Breast epithelium (tissue), 4 donors: ENCODE data around the gene SERPINA7. TPM values are rescaled to one million over a fixed set of nuclear protein-coding genes. Genes with fewer than 3 reads are reported as not detected.

ENCODE experiments used
- DNase-seq, 2 donors: peaks; one replicate each; pipeline ENCODE4 v3.0.0-alpha.2; 2019; ENCODE audit warnings: low spot score in 2 of 2
- H3K27ac ChIP-seq, 2 donors: fragments of 200-600 bp; sonication (generic) in 1 of 2; one replicate each; pipeline ENCODE4 v1.5.1; 2016 to 2019; ENCODE audit warnings: mild to moderate bottlenecking in 1 of 2
- H3K27me3 ChIP-seq, 2 donors: fragments of 200-600 bp; sonication (generic) in 1 of 2; one replicate each; pipeline versions ENCODE4 v1.5.1 to v1.6.0; 2017 to 2019; ENCODE audit warnings: control low read depth in 1 of 2, mild to moderate bottlenecking in 1 of 2
- H3K36me3 ChIP-seq: fragments of 200-600 bp; one replicate; pipeline ENCODE4 v1.5.1; 2019
- H3K4me1 ChIP-seq, 2 donors: fragments of 200-600 bp; sonication (generic); one replicate each; pipeline ENCODE4 v1.5.1; 2016 to 2019; ENCODE audit warnings: control low read depth in 1 of 2
- H3K4me3 ChIP-seq, 3 donors: fragments of 200-600 bp; sonication (generic); 1 replicate in 2 of 3; 2 replicates in 1 of 3; pipeline ENCODE4 v1.5.1; 2016 to 2019; ENCODE audit warnings: mild to moderate bottlenecking in 3 of 3, moderate library complexity in 2 of 3
- H3K9me3 ChIP-seq, 2 donors: fragments of 200-600 bp; sonication (generic) in 1 of 2; one replicate each; pipeline ENCODE4 v1.5.1; 2016 to 2019; ENCODE audit warnings: control low read depth in 1 of 2
- CTCF ChIP-seq, 3 donors: fragments of 450-650 bp; IDR thresholded peaks; one replicate each; pipeline ENCODE4 v1.5.1; 2016 to 2017; ENCODE audit warnings: antibody characterized with exemption in 3 of 3, mild to moderate bottlenecking in 3 of 3, moderate library complexity in 3 of 3
- POLR2A ChIP-seq: fragments of 450-650 bp; IDR thresholded peaks from one replicate; pipeline ENCODE4 v1.6.1; 2016; ENCODE audit warnings: antibody characterized with exemption, mild to moderate bottlenecking, moderate library complexity
- POLR2AphosphoS5 ChIP-seq, 3 donors: sonication (generic); formaldehyde crosslinking; IDR thresholded peaks; one replicate each; pipeline ENCODE4 v1.6.1; 2017; ENCODE audit warnings: antibody characterized with exemption in 3 of 3
- intact Hi-C: fragments of 100-400 bp; cut with DNase I; formaldehyde crosslinking; loops from one replicate; pipeline ENCODE4 v1.15.1; 2023; ENCODE audit warnings: low total_unique reads
- total RNA-seq, 3 donors: library from RNA; depleted of rRNA; stranded (reverse); fragments of >200 nt; gene quantifications; one replicate each; pipeline ENCODE4 v1.1.0, GENCODE V29; 2016

SERPINA7 gene
- total RNA-seq, 3 donors from 2014 or later, result not detected

GRCh38 chrX:106039920-106040319 lies 1.4 kb upstream of the SERPINA7 start:
- no peak for DNase-seq
- Histone ChIP-seq H3K27ac (no peak overlapping the region), H3K4me1 (no peaks in the 10 kb centered on the region), H3K4me3 (no peak overlapping the region), H3K36me3 (no peaks in the 10 kb centered on the region), H3K9me3 (no peaks in the 10 kb centered on the region), H3K27me3 (peaks cover 0 to 87% of the 10 kb centered on the region in 2 donors)
- intact Hi-C loops, result no loop called here
- TF ChIP-seq CTCF (IDR thresholded peaks at IDR 0.05), result peak in 1 of 3 donors; percentile 17
- TF ChIP-seq POLR2AphosphoS5 (IDR thresholded peaks at IDR 0.05), result no peak

GRCh38 chrX:106037835-106038473 lies 573 bp downstream of the SERPINA7 start:
- DNase-seq, result no peak
- intact Hi-C loops, result no loop called here
- Histone ChIP-seq H3K27me3 (peaks cover 0 to 86% of the 10 kb centered on the region in 2 donors), H3K9me3 (no peaks in the 10 kb centered on the region), H3K27ac (no peak overlapping the region), H3K36me3 (no peaks in the 10 kb centered on the region), H3K4me1 (no peaks in the 10 kb centered on the region), H3K4me3 (no peak overlapping the region)
- TF ChIP-seq CTCF (IDR thresholded peaks at IDR 0.05), result no peak
- TF ChIP-seq POLR2AphosphoS5 (IDR thresholded peaks at IDR 0.05), result no peak
- no peak for TF ChIP-seq POLR2A

- DNase-seq, result no peak
- Histone ChIP-seq H3K4me3 (no peak overlapping the region), H3K9me3 (no peaks in the 10 kb centered on the region), H3K27ac (no peak overlapping the region), H3K4me1 (no peaks in the 10 kb centered on the region), H3K27me3 (peaks cover 0 to 87% of the 10 kb centered on the region in 2 donors), H3K36me3 (no peaks in the 10 kb centered on the region)
- no peak for TF ChIP-seq POLR2A
- no peak for TF ChIP-seq POLR2AphosphoS5 (IDR thresholded peaks at IDR 0.05)
- no peak for TF ChIP-seq CTCF (IDR thresholded peaks at IDR 0.05)
- intact Hi-C loops, result no loop called here
These were observed 1.8 kb downstream of the SERPINA7 start for GRCh38 chrX:106036716-106037115.

GRCh38 chrX:106035064-106035463 lies 3.5 kb downstream of the SERPINA7 start:
- H3K27me3 ChIP-seq, result peaks cover 0 to 84% of the 10 kb centered on the region in 2 donors
- intact Hi-C loops, result no loop called here
- TF ChIP-seq CTCF (IDR thresholded peaks at IDR 0.05) (no peak), POLR2A (no peak), POLR2AphosphoS5 (IDR thresholded peaks at IDR 0.05) (no peak)
- no peaks in the 10 kb centered on the region for H3K36me3 ChIP-seq
- no peak for DNase-seq
- H3K4me3 ChIP-seq, result no peak overlapping the region
- no peaks in the 10 kb centered on the region for H3K4me1 ChIP-seq
- no peaks in the 10 kb centered on the region for H3K9me3 ChIP-seq
- no peak overlapping the region for H3K27ac ChIP-seq

GRCh38 chrX:106023947-106024346 lies 14.6 kb downstream of the SERPINA7 start:
- no peaks in the 10 kb centered on the region for H3K9me3 ChIP-seq
- H3K4me3 ChIP-seq, result no peak overlapping the region
- DNase-seq, result no peak
- H3K36me3 ChIP-seq, result no peaks in the 10 kb centered on the region
- TF ChIP-seq POLR2A, result no peak
- TF ChIP-seq CTCF (IDR thresholded peaks at IDR 0.05), result no peak
- TF ChIP-seq POLR2AphosphoS5 (IDR thresholded peaks at IDR 0.05), result no peak
- peaks cover 0 to 23% of the 10 kb centered on the region in 2 donors for H3K27me3 ChIP-seq
- H3K4me1 ChIP-seq, result no peaks in the 10 kb centered on the region
- intact Hi-C loops, result no loop called here
- H3K27ac ChIP-seq, result no peak overlapping the region
